ENCODE data around the gene BACH2. TPM values are rescaled to one million over a fixed set of nuclear protein-coding genes. Genes with fewer than 3 reads are reported as not detected.
A peak's percentile ranks its signal among the peaks of the same experiment; 100 is the strongest.

Gene BACH2
- total and polyA plus RNA-seq, 2 experiments from 2014 or later, result 1.6 to 5.7 TPM

GRCh38 chr6:90303039-90303438 lies 6.4 kb upstream of the BACH2 start:
- Histone ChIP-seq H3K9me2 (ENCODE audit: insufficient read depth) (no peaks in the 10 kb centered on the region), H3K4me3 (no peak overlapping the region), H3K27ac (ENCODE audit: low read depth) (no peak overlapping the region), H3K27me3 (ENCODE audit: insufficient read depth) (no peaks in the 10 kb centered on the region; the same call in 1 of the 2 replicates), H3K36me3 (ENCODE audit: insufficient read depth) (no peaks in the 10 kb centered on the region), H3F3A (replicated peaks; ENCODE audit: low read depth) (no peaks in the 10 kb centered on the region; the same call in 1 of the 2 replicates), H2AFZ (peak overlapping the region; percentile 48), H3K4me2 (no peak overlapping the region), H3K79me2 (replicated peaks; ENCODE audit: insufficient read depth) (no peaks in the 10 kb centered on the region), H4K20me1 (replicated peaks; ENCODE audit: insufficient read depth) (no peaks in the 10 kb centered on the region), H3K4me1 (ENCODE audit: insufficient read depth) (peaks cover 15% of the 10 kb centered on the region)
- DNase-seq (ENCODE audit: low spot score) (no peak), ATAC-seq (no peak)
- no peaks in the 10 kb centered on the region for H3K36me3 Mint-ChIP-seq (ENCODE audit: low read depth)
- H3K27me3 Mint-ChIP-seq (ENCODE audit: insufficient read depth, low read depth, poor library complexity), result peaks cover 6% of the 10 kb centered on the region
- TF ChIP-seq JUNB (IDR thresholded peaks at IDR 0.05; ENCODE audit: unreplicated experiment) (no peak), NANOG (IDR thresholded peaks at IDR 0.05; ENCODE audit: borderline replicate concordance) (no peak), EZH2 (IDR thresholded peaks at IDR 0.05; ENCODE audit: low read depth, unreplicated experiment) (no peak), ZNF331 (CRISPR knock-in tag; IDR thresholded peaks at IDR 0.05; ENCODE audit: low read depth) (no peak), ZNF114 (CRISPR knock-in tag; IDR thresholded peaks at IDR 0.05) (no peak), EZH2phosphoT487 (IDR thresholded peaks at IDR 0.05; ENCODE audit: unreplicated experiment) (no peak), POLR2AphosphoS5 (IDR thresholded peaks at IDR 0.05; ENCODE audit: low read depth) (no peak), CREB1 (CRISPR knock-in tag; IDR thresholded peaks at IDR 0.05; ENCODE audit: low read depth) (no peak), STAT1 (IDR thresholded peaks at IDR 0.05; ENCODE audit: unreplicated experiment) (no peak)
- TF ChIP-seq, protein P1, sequence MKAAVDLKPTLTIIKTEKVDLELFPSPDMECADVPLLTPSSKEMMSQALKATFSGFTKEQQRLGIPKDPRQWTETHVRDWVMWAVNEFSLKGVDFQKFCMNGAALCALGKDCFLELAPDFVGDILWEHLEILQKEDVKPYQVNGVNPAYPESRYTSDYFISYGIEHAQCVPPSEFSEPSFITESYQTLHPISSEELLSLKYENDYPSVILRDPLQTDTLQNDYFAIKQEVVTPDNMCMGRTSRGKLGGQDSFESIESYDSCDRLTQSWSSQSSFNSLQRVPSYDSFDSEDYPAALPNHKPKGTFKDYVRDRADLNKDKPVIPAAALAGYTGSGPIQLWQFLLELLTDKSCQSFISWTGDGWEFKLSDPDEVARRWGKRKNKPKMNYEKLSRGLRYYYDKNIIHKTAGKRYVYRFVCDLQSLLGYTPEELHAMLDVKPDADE (IDR thresholded peaks at IDR 0.05), result no peak
- TF ChIP-seq, protein P2, sequence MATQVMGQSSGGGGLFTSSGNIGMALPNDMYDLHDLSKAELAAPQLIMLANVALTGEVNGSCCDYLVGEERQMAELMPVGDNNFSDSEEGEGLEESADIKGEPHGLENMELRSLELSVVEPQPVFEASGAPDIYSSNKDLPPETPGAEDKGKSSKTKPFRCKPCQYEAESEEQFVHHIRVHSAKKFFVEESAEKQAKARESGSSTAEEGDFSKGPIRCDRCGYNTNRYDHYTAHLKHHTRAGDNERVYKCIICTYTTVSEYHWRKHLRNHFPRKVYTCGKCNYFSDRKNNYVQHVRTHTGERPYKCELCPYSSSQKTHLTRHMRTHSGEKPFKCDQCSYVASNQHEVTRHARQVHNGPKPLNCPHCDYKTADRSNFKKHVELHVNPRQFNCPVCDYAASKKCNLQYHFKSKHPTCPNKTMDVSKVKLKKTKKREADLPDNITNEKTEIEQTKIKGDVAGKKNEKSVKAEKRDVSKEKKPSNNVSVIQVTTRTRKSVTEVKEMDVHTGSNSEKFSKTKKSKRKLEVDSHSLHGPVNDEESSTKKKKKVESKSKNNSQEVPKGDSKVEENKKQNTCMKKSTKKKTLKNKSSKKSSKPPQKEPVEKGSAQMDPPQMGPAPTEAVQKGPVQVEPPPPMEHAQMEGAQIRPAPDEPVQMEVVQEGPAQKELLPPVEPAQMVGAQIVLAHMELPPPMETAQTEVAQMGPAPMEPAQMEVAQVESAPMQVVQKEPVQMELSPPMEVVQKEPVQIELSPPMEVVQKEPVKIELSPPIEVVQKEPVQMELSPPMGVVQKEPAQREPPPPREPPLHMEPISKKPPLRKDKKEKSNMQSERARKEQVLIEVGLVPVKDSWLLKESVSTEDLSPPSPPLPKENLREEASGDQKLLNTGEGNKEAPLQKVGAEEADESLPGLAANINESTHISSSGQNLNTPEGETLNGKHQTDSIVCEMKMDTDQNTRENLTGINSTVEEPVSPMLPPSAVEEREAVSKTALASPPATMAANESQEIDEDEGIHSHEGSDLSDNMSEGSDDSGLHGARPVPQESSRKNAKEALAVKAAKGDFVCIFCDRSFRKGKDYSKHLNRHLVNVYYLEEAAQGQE (IDR thresholded peaks at IDR 0.05; ENCODE audit: unreplicated experiment), result no peak
- TF ChIP-seq, protein P3, sequence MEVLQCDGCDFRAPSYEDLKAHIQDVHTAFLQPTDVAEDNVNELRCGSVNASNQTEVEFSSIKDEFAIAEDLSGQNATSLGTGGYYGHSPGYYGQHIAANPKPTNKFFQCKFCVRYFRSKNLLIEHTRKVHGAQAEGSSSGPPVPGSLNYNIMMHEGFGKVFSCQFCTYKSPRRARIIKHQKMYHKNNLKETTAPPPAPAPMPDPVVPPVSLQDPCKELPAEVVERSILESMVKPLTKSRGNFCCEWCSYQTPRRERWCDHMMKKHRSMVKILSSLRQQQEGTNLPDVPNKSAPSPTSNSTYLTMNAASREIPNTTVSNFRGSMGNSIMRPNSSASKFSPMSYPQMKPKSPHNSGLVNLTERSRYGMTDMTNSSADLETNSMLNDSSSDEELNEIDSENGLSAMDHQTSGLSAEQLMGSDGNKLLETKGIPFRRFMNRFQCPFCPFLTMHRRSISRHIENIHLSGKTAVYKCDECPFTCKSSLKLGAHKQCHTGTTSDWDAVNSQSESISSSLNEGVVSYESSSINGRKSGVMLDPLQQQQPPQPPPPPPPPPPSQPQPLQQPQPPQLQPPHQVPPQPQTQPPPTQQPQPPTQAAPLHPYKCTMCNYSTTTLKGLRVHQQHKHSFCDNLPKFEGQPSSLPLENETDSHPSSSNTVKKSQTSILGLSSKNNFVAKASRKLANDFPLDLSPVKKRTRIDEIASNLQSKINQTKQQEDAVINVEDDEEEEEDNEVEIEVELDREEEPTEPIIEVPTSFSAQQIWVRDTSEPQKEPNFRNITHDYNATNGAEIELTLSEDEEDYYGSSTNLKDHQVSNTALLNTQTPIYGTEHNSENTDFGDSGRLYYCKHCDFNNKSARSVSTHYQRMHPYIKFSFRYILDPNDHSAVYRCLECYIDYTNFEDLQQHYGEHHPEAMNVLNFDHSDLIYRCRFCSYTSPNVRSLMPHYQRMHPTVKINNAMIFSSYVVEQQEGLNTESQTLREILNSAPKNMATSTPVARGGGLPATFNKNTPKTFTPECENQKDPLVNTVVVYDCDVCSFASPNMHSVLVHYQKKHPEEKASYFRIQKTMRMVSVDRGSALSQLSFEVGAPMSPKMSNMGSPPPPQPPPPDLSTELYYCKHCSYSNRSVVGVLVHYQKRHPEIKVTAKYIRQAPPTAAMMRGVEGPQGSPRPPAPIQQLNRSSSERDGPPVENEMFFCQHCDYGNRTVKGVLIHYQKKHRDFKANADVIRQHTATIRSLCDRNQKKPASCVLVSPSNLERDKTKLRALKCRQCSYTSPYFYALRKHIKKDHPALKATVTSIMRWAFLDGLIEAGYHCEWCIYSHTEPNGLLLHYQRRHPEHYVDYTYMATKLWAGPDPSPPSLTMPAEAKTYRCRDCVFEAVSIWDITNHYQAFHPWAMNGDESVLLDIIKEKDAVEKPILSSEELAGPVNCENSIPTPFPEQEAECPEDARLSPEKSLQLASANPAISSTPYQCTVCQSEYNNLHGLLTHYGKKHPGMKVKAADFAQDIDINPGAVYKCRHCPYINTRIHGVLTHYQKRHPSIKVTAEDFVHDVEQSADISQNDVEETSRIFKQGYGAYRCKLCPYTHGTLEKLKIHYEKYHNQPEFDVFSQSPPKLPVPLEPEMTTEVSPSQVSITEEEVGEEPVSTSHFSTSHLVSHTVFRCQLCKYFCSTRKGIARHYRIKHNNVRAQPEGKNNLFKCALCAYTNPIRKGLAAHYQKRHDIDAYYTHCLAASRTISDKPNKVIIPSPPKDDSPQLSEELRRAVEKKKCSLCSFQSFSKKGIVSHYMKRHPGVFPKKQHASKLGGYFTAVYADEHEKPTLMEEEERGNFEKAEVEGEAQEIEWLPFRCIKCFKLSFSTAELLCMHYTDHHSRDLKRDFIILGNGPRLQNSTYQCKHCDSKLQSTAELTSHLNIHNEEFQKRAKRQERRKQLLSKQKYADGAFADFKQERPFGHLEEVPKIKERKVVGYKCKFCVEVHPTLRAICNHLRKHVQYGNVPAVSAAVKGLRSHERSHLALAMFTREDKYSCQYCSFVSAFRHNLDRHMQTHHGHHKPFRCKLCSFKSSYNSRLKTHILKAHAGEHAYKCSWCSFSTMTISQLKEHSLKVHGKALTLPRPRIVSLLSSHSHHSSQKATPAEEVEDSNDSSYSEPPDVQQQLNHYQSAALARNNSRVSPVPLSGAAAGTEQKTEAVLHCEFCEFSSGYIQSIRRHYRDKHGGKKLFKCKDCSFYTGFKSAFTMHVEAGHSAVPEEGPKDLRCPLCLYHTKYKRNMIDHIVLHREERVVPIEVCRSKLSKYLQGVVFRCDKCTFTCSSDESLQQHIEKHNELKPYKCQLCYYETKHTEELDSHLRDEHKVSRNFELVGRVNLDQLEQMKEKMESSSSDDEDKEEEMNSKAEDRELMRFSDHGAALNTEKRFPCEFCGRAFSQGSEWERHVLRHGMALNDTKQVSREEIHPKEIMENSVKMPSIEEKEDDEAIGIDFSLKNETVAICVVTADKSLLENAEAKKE (CRISPR knock-in tag; IDR thresholded peaks at IDR 0.05), result no peak
- TF ChIP-seq, protein P4, sequence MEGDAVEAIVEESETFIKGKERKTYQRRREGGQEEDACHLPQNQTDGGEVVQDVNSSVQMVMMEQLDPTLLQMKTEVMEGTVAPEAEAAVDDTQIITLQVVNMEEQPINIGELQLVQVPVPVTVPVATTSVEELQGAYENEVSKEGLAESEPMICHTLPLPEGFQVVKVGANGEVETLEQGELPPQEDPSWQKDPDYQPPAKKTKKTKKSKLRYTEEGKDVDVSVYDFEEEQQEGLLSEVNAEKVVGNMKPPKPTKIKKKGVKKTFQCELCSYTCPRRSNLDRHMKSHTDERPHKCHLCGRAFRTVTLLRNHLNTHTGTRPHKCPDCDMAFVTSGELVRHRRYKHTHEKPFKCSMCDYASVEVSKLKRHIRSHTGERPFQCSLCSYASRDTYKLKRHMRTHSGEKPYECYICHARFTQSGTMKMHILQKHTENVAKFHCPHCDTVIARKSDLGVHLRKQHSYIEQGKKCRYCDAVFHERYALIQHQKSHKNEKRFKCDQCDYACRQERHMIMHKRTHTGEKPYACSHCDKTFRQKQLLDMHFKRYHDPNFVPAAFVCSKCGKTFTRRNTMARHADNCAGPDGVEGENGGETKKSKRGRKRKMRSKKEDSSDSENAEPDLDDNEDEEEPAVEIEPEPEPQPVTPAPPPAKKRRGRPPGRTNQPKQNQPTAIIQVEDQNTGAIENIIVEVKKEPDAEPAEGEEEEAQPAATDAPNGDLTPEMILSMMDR (conservative IDR thresholded peaks at IDR 0.05; ENCODE audit: low read depth in 2 of 2), result no peak
- no peak overlapping the region for H3K27ac Mint-ChIP-seq
- no peaks in the 10 kb centered on the region for H3K9me3 Mint-ChIP-seq
- H3K4me3 Mint-ChIP-seq, result no peak overlapping the region
- peaks cover 21% of the 10 kb centered on the region for H3K4me1 Mint-ChIP-seq

Data from GM23338 (cell line).